Muscle layer of duodenum (tissue), 2 donors: ENCODE results near the gene OR51E1.

Experiments
- H3K27ac ChIP-seq: one replicate; pipeline ENCODE4 v1.7.0; 2013; ENCODE audit warnings: mild to moderate bottlenecking, low read length
- H3K27me3 ChIP-seq: one replicate; pipeline ENCODE4 v1.7.0; 2013; ENCODE audit warnings: low read depth, mild to moderate bottlenecking, control low read depth, low read length
- H3K36me3 ChIP-seq, 2 donors: one replicate each; pipeline ENCODE4 v1.7.0; 2013; ENCODE audit warnings: low read length in 2 of 2, control low read depth in 1 of 2, mild to moderate bottlenecking in 1 of 2; ENCODE audit not compliant: insufficient read depth in 2 of 2, control insufficient read depth in 1 of 2
- H3K4me1 ChIP-seq, 2 donors: one replicate each; pipeline ENCODE4 v1.7.0; 2013; ENCODE audit warnings: low read length in 2 of 2, mild to moderate bottlenecking in 2 of 2, control low read depth in 1 of 2, moderate library complexity in 1 of 2; ENCODE audit not compliant: insufficient read depth in 2 of 2, control insufficient read depth in 1 of 2
- H3K4me3 ChIP-seq, 2 donors: one replicate each; pipeline ENCODE4 v1.7.0; 2013; ENCODE audit warnings: low read length in 2 of 2, low read depth in 1 of 2, mild to moderate bottlenecking in 1 of 2
- H3K9me3 ChIP-seq, 2 donors: one replicate each; pipeline ENCODE4 v1.7.0; 2013; ENCODE audit warnings: low read length in 2 of 2, control low read depth in 1 of 2, mild to moderate bottlenecking in 1 of 2; ENCODE audit not compliant: control insufficient read depth in 1 of 2
- donor health status: healthy.

Gene OR51E1

GRCh38 chr11:4626207-4627099, 17.3 kb upstream of the OR51E1 start:
- Histone ChIP-seq H3K4me1 (no peaks in the 10 kb centered on the region), H3K36me3 (no peaks in the 10 kb centered on the region), H3K27ac (no peak overlapping the region), H3K27me3 (no peaks in the 10 kb centered on the region), H3K4me3 (no peak overlapping the region), H3K9me3 (peaks cover 0 to 14% of the 10 kb centered on the region in 2 donors)

GRCh38 chr11:4636136-4636535, 7.6 kb upstream of the OR51E1 start:
- Histone ChIP-seq H3K4me3 (no peak overlapping the region), H3K4me1 (no peaks in the 10 kb centered on the region), H3K9me3 (no peaks in the 10 kb centered on the region), H3K36me3 (no peaks in the 10 kb centered on the region), H3K27me3 (no peaks in the 10 kb centered on the region), H3K27ac (no peak overlapping the region)

GRCh38 chr11:4636962-4637661, 6.7 kb upstream of the OR51E1 start, which contains the start of gene OR51D1:
TSS of gene OR51D1 (plus strand) at chr11:4637477. CDS start at chr11:4639791, 2,314 bp downstream.
- no peaks in the 10 kb centered on the region for H3K4me1 ChIP-seq
- peak within 1 kb of the TSS; percentile 51 to 55 for H3K4me3 ChIP-seq
- no peaks in the 10 kb centered on the region for H3K9me3 ChIP-seq
- no peaks in the 10 kb centered on the region for H3K27me3 ChIP-seq
- no peaks in the 10 kb centered on the region for H3K36me3 ChIP-seq
- H3K27ac ChIP-seq = no peak within 1 kb of the TSS

DNA sequence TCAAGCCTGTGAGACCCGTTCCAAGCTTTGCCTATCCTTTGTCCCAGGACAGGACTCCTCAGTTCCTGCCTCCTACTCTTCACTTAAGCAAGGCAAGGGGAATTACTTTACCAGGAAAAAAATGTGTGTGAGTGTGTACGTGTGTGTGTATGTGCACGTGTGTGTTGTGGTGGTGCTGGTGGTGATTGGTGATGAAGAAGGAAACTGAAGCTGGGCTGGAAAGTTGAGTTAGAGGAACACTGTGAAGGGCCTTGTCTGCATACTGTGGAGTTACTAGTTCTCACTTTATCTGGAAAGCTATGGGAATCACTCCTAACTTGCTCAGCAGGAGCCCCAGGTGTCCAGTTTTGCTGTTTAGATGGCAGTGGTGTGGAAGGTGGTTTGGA, 6.1 kb upstream of the OR51E1 start:
- Histone ChIP-seq H3K4me3 (no peak overlapping the region), H3K4me1 (no peaks in the 10 kb centered on the region), H3K36me3 (no peaks in the 10 kb centered on the region), H3K27me3 (no peaks in the 10 kb centered on the region), H3K27ac (no peak overlapping the region), H3K9me3 (no peaks in the 10 kb centered on the region)

- Histone ChIP-seq H3K9me3 (no peaks in the 10 kb centered on the region), H3K4me3 (no peak overlapping the region), H3K4me1 (peaks cover 0 to 7% of the 10 kb centered on the region in 2 donors), H3K27me3 (no peaks in the 10 kb centered on the region), H3K36me3 (no peaks in the 10 kb centered on the region), H3K27ac (no peak overlapping the region)
These were observed 3.9 kb upstream of the OR51E1 start for GRCh38 chr11:4639931-4640330.

GRCh38 chr11:4641501-4641900, 2.3 kb upstream of the OR51E1 start:
- no peaks in the 10 kb centered on the region for H3K27me3 ChIP-seq
- H3K4me1 ChIP-seq = peaks cover 0 to 12% of the 10 kb centered on the region in 2 donors
- H3K36me3 ChIP-seq = no peaks in the 10 kb centered on the region
- no peaks in the 10 kb centered on the region for H3K9me3 ChIP-seq
- no peak overlapping the region for H3K27ac ChIP-seq
- H3K4me3 ChIP-seq = no peak overlapping the region

DNA sequence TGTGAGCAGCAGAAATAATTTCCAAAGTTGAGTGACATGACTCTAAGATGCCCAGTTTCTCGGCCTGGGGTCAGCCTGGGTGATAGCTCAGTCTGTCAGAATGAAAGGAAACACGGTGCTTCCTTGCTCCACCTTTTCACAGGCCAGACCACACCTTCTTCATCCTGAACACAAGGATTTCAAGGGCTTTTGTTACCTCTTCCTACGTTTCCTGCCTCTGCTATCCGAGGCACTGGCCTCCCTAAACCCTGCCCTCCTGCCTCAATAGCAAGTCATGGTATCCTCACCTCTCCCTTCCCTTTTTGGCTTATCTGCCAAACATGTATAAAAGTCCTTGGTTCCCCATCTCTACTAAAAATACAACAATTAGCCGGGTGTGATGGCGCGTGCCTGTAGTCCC, 1.7 kb upstream of the OR51E1 start:
- H3K9me3 ChIP-seq = no peaks in the 10 kb centered on the region
- no peak overlapping the region for H3K27ac ChIP-seq
- H3K4me3 ChIP-seq = no peak overlapping the region
- no peaks in the 10 kb centered on the region for H3K36me3 ChIP-seq
- peaks cover 0 to 16% of the 10 kb centered on the region in 2 donors for H3K4me1 ChIP-seq
- no peaks in the 10 kb centered on the region for H3K27me3 ChIP-seq

DNA sequence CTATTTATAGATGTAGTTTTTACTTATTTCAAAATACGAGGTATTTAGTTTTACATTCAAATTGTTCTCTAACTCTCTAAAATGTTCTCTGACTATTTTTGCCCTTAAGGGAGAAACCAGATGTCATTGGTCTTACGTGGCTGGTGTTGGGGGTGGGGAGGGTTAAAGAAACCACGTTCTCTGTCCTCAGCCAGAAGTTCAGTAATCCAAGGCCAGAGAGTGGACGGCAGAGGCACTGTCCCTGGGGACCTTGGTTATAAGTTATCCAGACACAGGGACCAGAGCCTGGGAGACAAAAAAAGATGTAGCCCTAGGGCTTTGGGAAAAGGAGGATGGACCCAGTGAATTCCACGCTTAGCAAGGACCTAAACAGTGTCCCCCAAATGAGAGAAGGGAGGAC, 706 bp upstream of the OR51E1 start:
- Histone ChIP-seq H3K27me3 (no peaks in the 10 kb centered on the region), H3K4me3 (no peak overlapping the region), H3K36me3 (no peaks in the 10 kb centered on the region), H3K27ac (no peak overlapping the region), H3K9me3 (no peaks in the 10 kb centered on the region), H3K4me1 (peaks cover 0 to 20% of the 10 kb centered on the region in 2 donors)

DNA sequence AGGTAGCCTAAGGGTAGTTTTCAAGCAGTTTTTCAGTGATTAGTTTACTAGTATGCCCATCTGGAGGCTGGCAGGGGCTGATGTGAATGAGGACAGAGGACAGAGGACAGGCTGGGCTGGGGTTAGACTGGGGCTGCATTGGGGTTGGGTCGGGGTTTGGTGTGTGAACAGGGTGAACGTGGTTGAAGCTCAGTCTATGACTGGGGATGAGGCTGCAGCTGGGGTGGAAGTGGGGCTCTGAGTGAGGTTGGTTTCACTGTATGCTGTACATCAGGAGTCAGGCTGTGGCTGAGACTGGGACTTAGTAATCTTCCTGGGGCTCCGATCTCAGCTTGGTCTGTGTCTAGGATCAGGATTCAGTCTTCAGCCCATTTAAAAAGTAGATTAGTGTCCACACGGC, 451 bp downstream of the OR51E1 start:
- peaks cover 0 to 20% of the 10 kb centered on the region in 2 donors for H3K4me1 ChIP-seq
- H3K36me3 ChIP-seq = no peaks in the 10 kb centered on the region
- H3K27me3 ChIP-seq = no peaks in the 10 kb centered on the region
- H3K9me3 ChIP-seq = no peaks in the 10 kb centered on the region
- H3K4me3 ChIP-seq = no peak overlapping the region
- no peak overlapping the region for H3K27ac ChIP-seq

DNA sequence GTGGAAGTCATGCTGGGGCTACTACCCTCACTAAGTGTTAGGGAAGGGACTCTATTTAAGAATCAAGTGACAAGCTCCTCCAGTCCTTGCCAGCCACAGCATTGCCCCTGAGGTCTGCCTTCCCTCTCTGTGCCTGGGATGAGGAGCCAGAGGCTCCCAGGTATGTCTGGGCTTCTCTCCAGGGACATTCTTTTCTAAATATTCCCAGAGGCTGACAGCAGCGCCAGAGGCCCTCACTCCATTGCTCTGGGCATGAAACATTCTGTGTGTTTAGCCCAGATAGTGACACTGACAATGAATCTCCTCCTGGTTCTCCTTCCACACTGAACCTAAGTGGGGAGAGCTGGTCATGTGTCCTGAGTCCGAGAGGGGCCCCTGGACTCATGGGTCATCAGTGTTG, 2.2 kb downstream of the OR51E1 start:
- Histone ChIP-seq H3K4me1 (peaks cover 0 to 20% of the 10 kb centered on the region in 2 donors), H3K27me3 (no peaks in the 10 kb centered on the region), H3K27ac (no peak overlapping the region), H3K4me3 (no peak overlapping the region), H3K36me3 (no peaks in the 10 kb centered on the region), H3K9me3 (no peaks in the 10 kb centered on the region)

- no peaks in the 10 kb centered on the region for H3K9me3 ChIP-seq
- H3K36me3 ChIP-seq = no peaks in the 10 kb centered on the region
- H3K27ac ChIP-seq = no peak overlapping the region
These were observed 4.0 kb downstream of the OR51E1 start for GRCh38 chr11:4647766-4648165.

More at GRCh38 chr11:4647766-4648165, 4.0 kb downstream of the OR51E1 start:
- no peak overlapping the region for H3K4me3 ChIP-seq
- H3K4me1 ChIP-seq = peaks cover 0 to 20% of the 10 kb centered on the region in 2 donors
- no peaks in the 10 kb centered on the region for H3K27me3 ChIP-seq
